HCT116 (cell line): ENCODE results near the gene HSD17B12. TPM values are rescaled to one million over a fixed set of nuclear protein-coding genes. Genes with fewer than 3 reads are reported as not detected.

Experiments
- ATAC-seq: fragments of 200-7000 bp; cut with Tn5 transposase; 2 replicates; pipeline ENCODE4 v1.9.1; 2020; ENCODE audit warnings: mild to moderate bottlenecking, moderate library complexity
- BruUV-seq: library from RNA; stranded (reverse); fragments of 400-500 nt; replicated peaks from 2 replicates; lab custom pipeline; 2021; lab: Mats Ljungman, UMichigan
- CTCF ChIA-PET: fragments of 300-600 bp; sonication (Branson Sonifier 250); formaldehyde crosslinking; loops from one replicate; lab custom pipeline; 2021; ENCODE audit warnings: antibody characterized with exemption; lab: Charles Lee
- POLR2A ChIA-PET: fragments of 300-600, 350-600 bp; sonication (Branson Sonifier 250); formaldehyde crosslinking; loops from one replicate; lab custom pipeline; 2021; ENCODE audit warnings: antibody characterized with exemption; lab: Charles Lee
- RAD21 ChIA-PET, 2 experiments: fragments of 300-600 bp; sonication (Branson Sonifier 250); formaldehyde crosslinking; loops; one replicate each; lab custom pipeline; 2023; ENCODE audit warnings: low total read pairs in 2 of 2; ENCODE audit not compliant: uncharacterized antibody in 2 of 2, unreplicated experiment in 2 of 2, low non-redundant PET in 1 of 2; lab: Charles Lee
- DNase-seq: peaks from one replicate; pipeline ENCODE4 v3.0.0-alpha.2; 2010; ENCODE audit warnings: low read depth, low spot score
- H2AFZ ChIP-seq: fragments of 200-600 bp; shearing (Covaris generic), sonication (generic); 2 replicates; pipeline ENCODE4 v1.6.1; 2017; ENCODE audit warnings: low read depth, mixed run types, mixed read lengths, antibody characterized with exemption, low read length; ENCODE audit not compliant: poor library complexity, severe bottlenecking
- H3K27ac ChIP-seq: 2 replicates; pipeline ENCODE4 v1.5.1; 2012; ENCODE audit warnings: low read depth, low read length
- H3K27me3 ChIP-seq: fragments of 200-600 bp; sonication (generic); 2 replicates; pipeline ENCODE4 v1.6.1; 2016; ENCODE audit warnings: mixed run types, low read length, mixed read lengths; ENCODE audit not compliant: insufficient read depth
- H3K36me3 ChIP-seq, 2 experiments: fragments of 200-500 bp in 1 of 2; fragments of 200-600 bp in 1 of 2; sonication (Bioruptor generic) in 1 of 2; sonication (generic) in 1 of 2; 2 replicates each; pipeline versions ENCODE4 v1.5.1 to v1.6.1; 2014 to 2016; ENCODE audit warnings: low read length in 2 of 2, inconsistent platforms in 1 of 2, mixed read lengths in 1 of 2, mixed run types in 1 of 2; ENCODE audit not compliant: insufficient read depth in 2 of 2, control insufficient read depth in 1 of 2
- H3K4me1 ChIP-seq, 2 experiments: fragments of 200-600 bp in 1 of 2; sonication (generic) in 1 of 2; 2 replicates each; pipeline versions ENCODE4 v1.5.1 to v1.6.1; 2012 to 2017; ENCODE audit warnings: low read length in 2 of 2, inconsistent platforms in 1 of 2, mild to moderate bottlenecking in 1 of 2, mixed read lengths in 1 of 2, mixed run types in 1 of 2, moderate library complexity in 1 of 2; ENCODE audit not compliant: insufficient read depth in 2 of 2, control insufficient read depth in 1 of 2
- H3K4me2 ChIP-seq: fragments of 200-600 bp; sonication (generic); 2 replicates; pipeline ENCODE4 v1.6.1; 2017; ENCODE audit warnings: mixed run types, low read length, mixed read lengths
- H3K4me3 ChIP-seq, 2 experiments: fragments of 200-600 bp in 1 of 2; sonication (generic) in 1 of 2; replicated peaks in 1 of 2; 2 replicates each; pipeline ENCODE4 v1.5.1; 2011 to 2016; ENCODE audit warnings: low read length in 2 of 2, control low read depth in 1 of 2, low read depth in 1 of 2, mild to moderate bottlenecking in 1 of 2, mixed read lengths in 1 of 2, mixed run types in 1 of 2
- H3K79me2 ChIP-seq: fragments of 200-600 bp; sonication (generic); 2 replicates; pipeline ENCODE4 v1.6.1; 2017; ENCODE audit warnings: mild to moderate bottlenecking, mixed run types, low read length, moderate library complexity, mixed read lengths; ENCODE audit not compliant: insufficient read depth
- H3K9ac ChIP-seq: fragments of 200-600 bp; sonication (generic); 2 replicates; pipeline ENCODE4 v1.6.1; 2016; ENCODE audit warnings: low read length, mixed read lengths
- H3K9me2 ChIP-seq: fragments of 200-600 bp; sonication (generic), shearing (Covaris generic); 2 replicates; pipeline ENCODE4 v1.6.1; 2017; ENCODE audit warnings: mixed run types, mild to moderate bottlenecking, moderate library complexity; ENCODE audit not compliant: insufficient read depth
- H3K9me3 ChIP-seq, 2 experiments: fragments of 200-500 bp in 1 of 2; fragments of 200-600 bp in 1 of 2; sonication (Bioruptor generic) in 1 of 2; sonication (generic) in 1 of 2; 2 replicates each; pipeline ENCODE4 v1.6.1; 2014 to 2017; ENCODE audit warnings: low read length in 2 of 2, mixed read lengths in 2 of 2, inconsistent platforms in 1 of 2, low read depth in 1 of 2, mild to moderate bottlenecking in 1 of 2, mixed run types in 1 of 2, moderate library complexity in 1 of 2; ENCODE audit not compliant: control insufficient read depth in 1 of 2, insufficient read depth in 1 of 2
- H4K20me1 ChIP-seq: fragments of 200-600 bp; sonication (generic), shearing (Covaris generic); 2 replicates; pipeline ENCODE4 v1.6.1; 2017; ENCODE audit warnings: mixed run types, mild to moderate bottlenecking, moderate library complexity; ENCODE audit not compliant: insufficient read depth
- ATF3 ChIP-seq: IDR thresholded peaks from 2 replicates; pipeline ENCODE4 v1.6.1; 2012
- EGR1 ChIP-seq: IDR thresholded peaks from 2 replicates; pipeline ENCODE4 v1.6.1; 2012; ENCODE audit warnings: low read depth
- EZH2 ChIP-seq: fragments of 200-600 bp; sonication (generic); IDR thresholded peaks from 2 replicates; pipeline ENCODE4 v1.6.1; 2017; ENCODE audit warnings: antibody characterized with exemption, mixed run types
- FOSL1 ChIP-seq: IDR thresholded peaks from 2 replicates; pipeline ENCODE4 v1.6.1; 2012; ENCODE audit warnings: low read depth
- JUND ChIP-seq: IDR thresholded peaks from 2 replicates; pipeline ENCODE4 v1.6.1; 2012
- POLR2A ChIP-seq: IDR thresholded peaks from 2 replicates; pipeline ENCODE4 v1.7.0; 2011; ENCODE audit warnings: borderline replicate concordance; ENCODE audit not compliant: insufficient read depth, insufficient read length; ENCODE audit errors: extremely low read depth
- RAD21 ChIP-seq: IDR thresholded peaks from 2 replicates; pipeline ENCODE4 v1.6.1; 2012; ENCODE audit warnings: low read depth, mild to moderate bottlenecking
- SIN3A ChIP-seq: IDR thresholded peaks from 2 replicates; pipeline ENCODE4 v1.6.1; 2012; ENCODE audit warnings: low read depth
- SP1 ChIP-seq: IDR thresholded peaks from 2 replicates; pipeline ENCODE4 v1.6.1; 2012; ENCODE audit warnings: low read depth
- SRF ChIP-seq: IDR thresholded peaks from 2 replicates; pipeline ENCODE4 v1.6.1; 2012; ENCODE audit warnings: low read depth
- TCF7L2 ChIP-seq: IDR thresholded peaks from 2 replicates; pipeline ENCODE4 v1.7.0; 2011; ENCODE audit warnings: borderline replicate concordance, inconsistent platforms; ENCODE audit not compliant: insufficient read depth, insufficient read length; ENCODE audit errors: extremely low read depth
- YY1 ChIP-seq: IDR thresholded peaks from 2 replicates; pipeline ENCODE4 v1.6.1; 2011; ENCODE audit warnings: low read length, low read depth, moderate library complexity, mild to moderate bottlenecking; ENCODE audit not compliant: insufficient replicate concordance; ENCODE audit errors: extremely low read depth
- ZNF274 ChIP-seq: fragments of 200-500 bp; sonication (Bioruptor generic); IDR thresholded peaks from 2 replicates; pipeline ENCODE4 v1.6.1; 2014; ENCODE audit warnings: mild to moderate bottlenecking, low read depth, low read length, inconsistent platforms
- intact Hi-C: fragments of 100-400 bp; cut with micrococcal nuclease; formaldehyde crosslinking; loops from 2 replicates; pipeline ENCODE4 v1.10.0; 2022
- total RNA-seq: library from RNA; stranded (reverse); gene quantifications from one replicate; pipeline ENCODE4 v1.2.1, GENCODE V29; 2021; ENCODE audit not compliant: unreplicated experiment
- TF ChIP-seq, protein P1 (sequence below): IDR thresholded peaks from 2 replicates; pipeline ENCODE4 v1.6.1; 2012; ENCODE audit warnings: low read depth
- TF ChIP-seq, protein P2 (sequence below): IDR thresholded peaks from 2 replicates; pipeline ENCODE4 v1.6.1; 2011; ENCODE audit warnings: mild to moderate bottlenecking, low read length, moderate library complexity; ENCODE audit not compliant: insufficient replicate concordance; ENCODE audit errors: extremely low read depth
- TF ChIP-seq, protein P3 (sequence below), 3 experiments: fragments of 200-600 bp in 1 of 3; sonication (generic) in 1 of 3; IDR thresholded peaks in 2 of 3; conservative IDR thresholded peaks in 1 of 3; 2 replicates each; pipeline ENCODE4 v1.5.1; 2012 to 2017; ENCODE audit warnings: low read depth in 2 of 3, low read length in 2 of 3, antibody characterized with exemption in 1 of 3, borderline replicate concordance in 1 of 3, control low read depth in 1 of 3, mild to moderate bottlenecking in 1 of 3, mixed read lengths in 1 of 3, mixed run types in 1 of 3, moderate library complexity in 1 of 3; ENCODE audit not compliant: insufficient read depth in 1 of 3

Gene HSD17B12
- total RNA-seq, 1 experiment from 2014 or later: 83.7 TPM

GRCh38 chr11:43810929-43811596, 130.5 kb downstream of the HSD17B12 start (continued):
- TF ChIP-seq ATF3 (no peak), RAD21 (no peak), EGR1 (no peak), FOSL1 (no peak), ZNF274 (no peak)
- TF ChIP-seq, all 23 proteins: peak for 0

- Histone ChIP-seq H3K27ac (no peak overlapping the region), H3K36me3 (0 out of 4 replicates have a peak, but pooled peaks cover 0 to 2% of the 10 kb centered on the region in 2 experiments), H3K79me2 (no peaks in the 10 kb centered on the region; the same call in 1 of the 2 replicates), H3K9me2 (no peaks in the 10 kb centered on the region), H3K4me3 (no peak overlapping the region), H2AFZ (no peak overlapping the region), H3K4me1 (no peaks in the 10 kb centered on the region), H4K20me1 (no peaks in the 10 kb centered on the region), H3K9me3 (no peaks in the 10 kb centered on the region), H3K4me2 (no peak overlapping the region), H3K9ac (no peak overlapping the region), H3K27me3 (no peaks in the 10 kb centered on the region)
- ChIA-PET POLR2A (no interaction called here), RAD21 (no interaction called here), CTCF (no interaction called here)
- DNase-seq (no peak), ATAC-seq (no peak)
- BruUV-seq: no TSS peak
- intact Hi-C loops: no loop called here
- TF ChIP-seq, protein P1, sequence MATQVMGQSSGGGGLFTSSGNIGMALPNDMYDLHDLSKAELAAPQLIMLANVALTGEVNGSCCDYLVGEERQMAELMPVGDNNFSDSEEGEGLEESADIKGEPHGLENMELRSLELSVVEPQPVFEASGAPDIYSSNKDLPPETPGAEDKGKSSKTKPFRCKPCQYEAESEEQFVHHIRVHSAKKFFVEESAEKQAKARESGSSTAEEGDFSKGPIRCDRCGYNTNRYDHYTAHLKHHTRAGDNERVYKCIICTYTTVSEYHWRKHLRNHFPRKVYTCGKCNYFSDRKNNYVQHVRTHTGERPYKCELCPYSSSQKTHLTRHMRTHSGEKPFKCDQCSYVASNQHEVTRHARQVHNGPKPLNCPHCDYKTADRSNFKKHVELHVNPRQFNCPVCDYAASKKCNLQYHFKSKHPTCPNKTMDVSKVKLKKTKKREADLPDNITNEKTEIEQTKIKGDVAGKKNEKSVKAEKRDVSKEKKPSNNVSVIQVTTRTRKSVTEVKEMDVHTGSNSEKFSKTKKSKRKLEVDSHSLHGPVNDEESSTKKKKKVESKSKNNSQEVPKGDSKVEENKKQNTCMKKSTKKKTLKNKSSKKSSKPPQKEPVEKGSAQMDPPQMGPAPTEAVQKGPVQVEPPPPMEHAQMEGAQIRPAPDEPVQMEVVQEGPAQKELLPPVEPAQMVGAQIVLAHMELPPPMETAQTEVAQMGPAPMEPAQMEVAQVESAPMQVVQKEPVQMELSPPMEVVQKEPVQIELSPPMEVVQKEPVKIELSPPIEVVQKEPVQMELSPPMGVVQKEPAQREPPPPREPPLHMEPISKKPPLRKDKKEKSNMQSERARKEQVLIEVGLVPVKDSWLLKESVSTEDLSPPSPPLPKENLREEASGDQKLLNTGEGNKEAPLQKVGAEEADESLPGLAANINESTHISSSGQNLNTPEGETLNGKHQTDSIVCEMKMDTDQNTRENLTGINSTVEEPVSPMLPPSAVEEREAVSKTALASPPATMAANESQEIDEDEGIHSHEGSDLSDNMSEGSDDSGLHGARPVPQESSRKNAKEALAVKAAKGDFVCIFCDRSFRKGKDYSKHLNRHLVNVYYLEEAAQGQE: no peak
- TF ChIP-seq ATF3 (no peak), TCF7L2 (no peak), SIN3A (no peak), SP1 (no peak), POLR2A (no peak), SRF (no peak), JUND (no peak), YY1 (no peak), ZNF274 (no peak), EGR1 (no peak), FOSL1 (no peak), EZH2 (no peak)
- TF ChIP-seq, protein P2, sequence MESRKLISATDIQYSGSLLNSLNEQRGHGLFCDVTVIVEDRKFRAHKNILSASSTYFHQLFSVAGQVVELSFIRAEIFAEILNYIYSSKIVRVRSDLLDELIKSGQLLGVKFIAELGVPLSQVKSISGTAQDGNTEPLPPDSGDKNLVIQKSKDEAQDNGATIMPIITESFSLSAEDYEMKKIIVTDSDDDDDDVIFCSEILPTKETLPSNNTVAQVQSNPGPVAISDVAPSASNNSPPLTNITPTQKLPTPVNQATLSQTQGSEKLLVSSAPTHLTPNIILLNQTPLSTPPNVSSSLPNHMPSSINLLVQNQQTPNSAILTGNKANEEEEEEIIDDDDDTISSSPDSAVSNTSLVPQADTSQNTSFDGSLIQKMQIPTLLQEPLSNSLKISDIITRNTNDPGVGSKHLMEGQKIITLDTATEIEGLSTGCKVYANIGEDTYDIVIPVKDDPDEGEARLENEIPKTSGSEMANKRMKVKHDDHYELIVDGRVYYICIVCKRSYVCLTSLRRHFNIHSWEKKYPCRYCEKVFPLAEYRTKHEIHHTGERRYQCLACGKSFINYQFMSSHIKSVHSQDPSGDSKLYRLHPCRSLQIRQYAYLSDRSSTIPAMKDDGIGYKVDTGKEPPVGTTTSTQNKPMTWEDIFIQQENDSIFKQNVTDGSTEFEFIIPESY: no peak
- TF ChIP-seq, protein P3, sequence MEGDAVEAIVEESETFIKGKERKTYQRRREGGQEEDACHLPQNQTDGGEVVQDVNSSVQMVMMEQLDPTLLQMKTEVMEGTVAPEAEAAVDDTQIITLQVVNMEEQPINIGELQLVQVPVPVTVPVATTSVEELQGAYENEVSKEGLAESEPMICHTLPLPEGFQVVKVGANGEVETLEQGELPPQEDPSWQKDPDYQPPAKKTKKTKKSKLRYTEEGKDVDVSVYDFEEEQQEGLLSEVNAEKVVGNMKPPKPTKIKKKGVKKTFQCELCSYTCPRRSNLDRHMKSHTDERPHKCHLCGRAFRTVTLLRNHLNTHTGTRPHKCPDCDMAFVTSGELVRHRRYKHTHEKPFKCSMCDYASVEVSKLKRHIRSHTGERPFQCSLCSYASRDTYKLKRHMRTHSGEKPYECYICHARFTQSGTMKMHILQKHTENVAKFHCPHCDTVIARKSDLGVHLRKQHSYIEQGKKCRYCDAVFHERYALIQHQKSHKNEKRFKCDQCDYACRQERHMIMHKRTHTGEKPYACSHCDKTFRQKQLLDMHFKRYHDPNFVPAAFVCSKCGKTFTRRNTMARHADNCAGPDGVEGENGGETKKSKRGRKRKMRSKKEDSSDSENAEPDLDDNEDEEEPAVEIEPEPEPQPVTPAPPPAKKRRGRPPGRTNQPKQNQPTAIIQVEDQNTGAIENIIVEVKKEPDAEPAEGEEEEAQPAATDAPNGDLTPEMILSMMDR (IDR thresholded peaks at IDR 0.05 in 2 of 3, conservative IDR thresholded peaks at IDR 0.05 in 1 of 3; ENCODE audit: borderline replicate concordance in 1 of 3, insufficient read depth in 1 of 3, low read depth in 2 of 3, low read length in 2 of 3): no peak
Measured at GRCh38 chr11:43812471-43812870, 131.9 kb downstream of the HSD17B12 start.
